Measurements from ENCODE around the gene ITPR2.

DNA sequence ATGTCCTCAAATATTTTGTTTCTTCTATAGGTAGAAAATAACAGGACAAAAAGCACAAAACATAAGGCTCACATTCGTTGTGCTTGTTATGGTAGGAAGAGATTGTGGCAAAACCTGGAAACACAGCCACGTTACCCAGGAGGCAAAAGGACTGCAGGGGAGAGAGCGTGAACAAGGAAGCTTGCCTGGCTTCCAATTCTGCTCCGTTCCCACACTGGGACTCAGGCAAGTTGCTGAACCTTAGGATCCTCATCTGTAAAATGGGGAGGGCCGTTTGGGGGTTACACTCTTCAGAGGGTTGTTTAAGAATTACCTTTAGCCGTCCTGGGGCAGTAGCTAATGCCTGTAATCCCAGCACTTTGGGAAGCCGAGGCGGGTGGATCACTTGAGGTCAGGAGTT, 432.4 kb downstream of the ITPR2 start:
- no peak for TF ChIP-seq CTCF (IDR thresholded peaks at IDR 0.05; ENCODE audit: low read depth, low read length)
- no peak for TF ChIP-seq EZH2phosphoT487 (IDR thresholded peaks at IDR 0.05; ENCODE audit: low read depth)

All from OCI-LY3 (cell line).